Measurements from ENCODE around the gene TRIM63. TPM values are rescaled to one million over a fixed set of nuclear protein-coding genes. Genes with fewer than 3 reads are reported as not detected.

TRIM63 gene
- total and polyA plus RNA-seq, 2 of the 13 experiments (the other 11 are each of a cell fraction or from before 2014, with no cell fraction given): not detected

DNA sequence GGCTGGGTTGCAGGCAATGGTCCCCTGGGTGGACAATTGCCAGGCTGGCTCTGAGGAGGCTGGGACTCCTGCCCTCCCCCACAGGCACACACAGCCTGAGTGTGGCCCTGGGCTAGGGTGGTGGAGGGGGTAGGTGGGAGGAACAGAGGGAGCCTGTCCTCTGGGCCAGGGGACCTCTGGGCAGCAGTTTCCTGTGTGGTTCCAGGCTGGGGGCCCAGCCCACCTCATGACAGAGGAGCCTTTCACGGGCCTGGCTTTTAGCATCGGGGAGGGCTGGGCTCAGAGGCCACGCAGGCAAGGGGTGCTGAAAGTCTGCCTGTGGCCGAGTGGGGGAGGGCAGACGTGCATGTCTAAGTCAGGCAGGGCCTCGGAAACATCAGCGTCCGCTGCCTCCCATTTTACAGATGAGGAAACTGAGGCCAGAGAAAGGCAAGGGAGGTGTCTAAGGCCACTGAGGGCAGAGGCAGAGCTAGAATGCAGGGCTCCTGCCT lies 38.9 kb downstream of the TRIM63 start (continued):
- TF ChIP-seq, protein P1, sequence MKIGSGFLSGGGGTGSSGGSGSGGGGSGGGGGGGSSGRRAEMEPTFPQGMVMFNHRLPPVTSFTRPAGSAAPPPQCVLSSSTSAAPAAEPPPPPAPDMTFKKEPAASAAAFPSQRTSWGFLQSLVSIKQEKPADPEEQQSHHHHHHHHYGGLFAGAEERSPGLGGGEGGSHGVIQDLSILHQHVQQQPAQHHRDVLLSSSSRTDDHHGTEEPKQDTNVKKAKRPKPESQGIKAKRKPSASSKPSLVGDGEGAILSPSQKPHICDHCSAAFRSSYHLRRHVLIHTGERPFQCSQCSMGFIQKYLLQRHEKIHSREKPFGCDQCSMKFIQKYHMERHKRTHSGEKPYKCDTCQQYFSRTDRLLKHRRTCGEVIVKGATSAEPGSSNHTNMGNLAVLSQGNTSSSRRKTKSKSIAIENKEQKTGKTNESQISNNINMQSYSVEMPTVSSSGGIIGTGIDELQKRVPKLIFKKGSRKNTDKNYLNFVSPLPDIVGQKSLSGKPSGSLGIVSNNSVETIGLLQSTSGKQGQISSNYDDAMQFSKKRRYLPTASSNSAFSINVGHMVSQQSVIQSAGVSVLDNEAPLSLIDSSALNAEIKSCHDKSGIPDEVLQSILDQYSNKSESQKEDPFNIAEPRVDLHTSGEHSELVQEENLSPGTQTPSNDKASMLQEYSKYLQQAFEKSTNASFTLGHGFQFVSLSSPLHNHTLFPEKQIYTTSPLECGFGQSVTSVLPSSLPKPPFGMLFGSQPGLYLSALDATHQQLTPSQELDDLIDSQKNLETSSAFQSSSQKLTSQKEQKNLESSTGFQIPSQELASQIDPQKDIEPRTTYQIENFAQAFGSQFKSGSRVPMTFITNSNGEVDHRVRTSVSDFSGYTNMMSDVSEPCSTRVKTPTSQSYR (CRISPR knock-in tag; IDR thresholded peaks at IDR 0.05; ENCODE audit: borderline replicate concordance): peak; percentile 96; the same call in 1 of the 2 replicates
- peak; percentile 96 for TF ChIP-seq ZMYM3 (CRISPR knock-in tag; IDR thresholded peaks at IDR 0.05)
- no peak for TF ChIP-seq ZNF256 (CRISPR knock-in tag; conservative IDR thresholded peaks at IDR 0.05)
- peak; percentile 62 for TF ChIP-seq RXRA (CRISPR knock-in tag; IDR thresholded peaks at IDR 0.05)
- TF ChIP-seq, protein P2, sequence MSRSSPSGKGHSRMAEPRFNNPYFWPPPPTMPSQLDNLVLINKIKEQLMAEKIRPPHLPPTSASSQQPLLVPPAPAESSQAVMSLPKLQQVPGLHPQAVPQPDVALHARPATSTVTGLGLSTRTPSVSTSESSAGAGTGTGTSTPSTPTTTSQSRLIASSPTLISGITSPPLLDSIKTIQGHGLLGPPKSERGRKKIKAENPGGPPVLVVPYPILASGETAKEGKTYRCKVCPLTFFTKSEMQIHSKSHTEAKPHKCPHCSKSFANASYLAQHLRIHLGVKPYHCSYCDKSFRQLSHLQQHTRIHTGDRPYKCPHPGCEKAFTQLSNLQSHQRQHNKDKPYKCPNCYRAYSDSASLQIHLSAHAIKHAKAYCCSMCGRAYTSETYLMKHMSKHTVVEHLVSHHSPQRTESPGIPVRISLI (CRISPR knock-in tag; IDR thresholded peaks at IDR 0.05; ENCODE audit: borderline replicate concordance): no peak
- TF ChIP-seq KLF9 (CRISPR knock-in tag; IDR thresholded peaks at IDR 0.05; ENCODE audit: low read depth): no peak
- peak; percentile 53 for TF ChIP-seq FOXO1 (CRISPR knock-in tag; IDR thresholded peaks at IDR 0.05)
- peak; percentile 46; the same call in 1 of the 2 replicates for TF ChIP-seq DPF2 (CRISPR knock-in tag; IDR thresholded peaks at IDR 0.05; ENCODE audit: borderline replicate concordance, low read depth)
- TF ChIP-seq, protein P3, sequence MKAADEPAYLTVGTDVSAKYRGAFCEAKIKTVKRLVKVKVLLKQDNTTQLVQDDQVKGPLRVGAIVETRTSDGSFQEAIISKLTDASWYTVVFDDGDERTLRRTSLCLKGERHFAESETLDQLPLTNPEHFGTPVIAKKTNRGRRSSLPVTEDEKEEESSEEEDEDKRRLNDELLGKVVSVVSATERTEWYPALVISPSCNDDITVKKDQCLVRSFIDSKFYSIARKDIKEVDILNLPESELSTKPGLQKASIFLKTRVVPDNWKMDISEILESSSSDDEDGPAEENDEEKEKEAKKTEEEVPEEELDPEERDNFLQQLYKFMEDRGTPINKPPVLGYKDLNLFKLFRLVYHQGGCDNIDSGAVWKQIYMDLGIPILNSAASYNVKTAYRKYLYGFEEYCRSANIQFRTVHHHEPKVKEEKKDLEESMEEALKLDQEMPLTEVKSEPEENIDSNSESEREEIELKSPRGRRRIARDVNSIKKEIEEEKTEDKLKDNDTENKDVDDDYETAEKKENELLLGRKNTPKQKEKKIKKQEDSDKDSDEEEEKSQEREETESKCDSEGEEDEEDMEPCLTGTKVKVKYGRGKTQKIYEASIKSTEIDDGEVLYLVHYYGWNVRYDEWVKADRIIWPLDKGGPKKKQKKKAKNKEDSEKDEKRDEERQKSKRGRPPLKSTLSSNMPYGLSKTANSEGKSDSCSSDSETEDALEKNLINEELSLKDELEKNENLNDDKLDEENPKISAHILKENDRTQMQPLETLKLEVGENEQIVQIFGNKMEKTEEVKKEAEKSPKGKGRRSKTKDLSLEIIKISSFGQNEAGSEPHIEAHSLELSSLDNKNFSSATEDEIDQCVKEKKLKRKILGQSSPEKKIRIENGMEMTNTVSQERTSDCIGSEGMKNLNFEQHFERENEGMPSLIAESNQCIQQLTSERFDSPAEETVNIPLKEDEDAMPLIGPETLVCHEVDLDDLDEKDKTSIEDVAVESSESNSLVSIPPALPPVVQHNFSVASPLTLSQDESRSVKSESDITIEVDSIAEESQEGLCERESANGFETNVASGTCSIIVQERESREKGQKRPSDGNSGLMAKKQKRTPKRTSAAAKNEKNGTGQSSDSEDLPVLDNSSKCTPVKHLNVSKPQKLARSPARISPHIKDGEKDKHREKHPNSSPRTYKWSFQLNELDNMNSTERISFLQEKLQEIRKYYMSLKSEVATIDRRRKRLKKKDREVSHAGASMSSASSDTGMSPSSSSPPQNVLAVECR (CRISPR knock-in tag; IDR thresholded peaks at IDR 0.05; ENCODE audit: borderline replicate concordance): peak; percentile 32; the same call in 1 of the 2 replicates
- peak; percentile 89 for TF ChIP-seq RBAK (CRISPR knock-in tag; IDR thresholded peaks at IDR 0.05)
- TF ChIP-seq KDM2A (CRISPR knock-in tag; IDR thresholded peaks at IDR 0.05; ENCODE audit: borderline replicate concordance, low read depth): 0 out of 2 replicates have a peak, but pooled peaks have one; percentile 39
- 0 out of 2 replicates have a peak, but pooled peaks have one; percentile 58 for TF ChIP-seq ZSCAN25 (CRISPR knock-in tag; IDR thresholded peaks at IDR 0.05)
- TF ChIP-seq, protein P4, sequence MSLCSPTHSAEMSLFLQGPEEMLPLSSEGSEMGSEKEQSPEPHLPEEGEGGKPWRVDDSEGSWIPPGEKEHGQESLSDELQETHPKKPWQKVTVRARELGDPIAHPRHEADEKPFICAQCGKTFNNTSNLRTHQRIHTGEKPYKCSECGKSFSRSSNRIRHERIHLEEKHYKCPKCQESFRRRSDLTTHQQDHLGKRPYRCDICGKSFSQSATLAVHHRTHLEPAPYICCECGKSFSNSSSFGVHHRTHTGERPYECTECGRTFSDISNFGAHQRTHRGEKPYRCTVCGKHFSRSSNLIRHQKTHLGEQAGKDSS (CRISPR knock-in tag; IDR thresholded peaks at IDR 0.05; ENCODE audit: borderline replicate concordance, low read depth): 0 out of 2 replicates have a peak, but pooled peaks have one; percentile 25
- TF ChIP-seq HNRNPL (IDR thresholded peaks at IDR 0.05; ENCODE audit: low read depth, low read length): peak; percentile 90
- TF ChIP-seq CHD4 (IDR thresholded peaks at IDR 0.05; ENCODE audit: borderline replicate concordance, low read length): 0 out of 2 replicates have a peak, but pooled peaks have one; percentile 33
- TF ChIP-seq RCOR2 (CRISPR knock-in tag; IDR thresholded peaks at IDR 0.05): peak; percentile 84; the same call in 1 of the 2 replicates
- no peak for TF ChIP-seq YEATS2 (CRISPR knock-in tag; IDR thresholded peaks at IDR 0.05; ENCODE audit: borderline replicate concordance)
- TF ChIP-seq, protein P5, sequence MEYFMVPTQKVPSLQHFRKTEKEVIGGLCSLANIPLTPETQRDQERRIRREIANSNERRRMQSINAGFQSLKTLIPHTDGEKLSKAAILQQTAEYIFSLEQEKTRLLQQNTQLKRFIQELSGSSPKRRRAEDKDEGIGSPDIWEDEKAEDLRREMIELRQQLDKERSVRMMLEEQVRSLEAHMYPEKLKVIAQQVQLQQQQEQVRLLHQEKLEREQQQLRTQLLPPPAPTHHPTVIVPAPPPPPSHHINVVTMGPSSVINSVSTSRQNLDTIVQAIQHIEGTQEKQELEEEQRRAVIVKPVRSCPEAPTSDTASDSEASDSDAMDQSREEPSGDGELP (IDR thresholded peaks at IDR 0.05; ENCODE audit: borderline replicate concordance, low read depth): peak; percentile 20; the same call in 1 of the 2 replicates
- TF ChIP-seq ZNF556 (CRISPR knock-in tag; IDR thresholded peaks at IDR 0.05; ENCODE audit: borderline replicate concordance): peak; percentile 33; the same call in 1 of the 2 replicates
- TF ChIP-seq SATB2 (CRISPR knock-in tag; IDR thresholded peaks at IDR 0.05): no peak
